ENCODE data around the gene KCNIP4. TPM values are rescaled to one million over a fixed set of nuclear protein-coding genes. Genes with fewer than 3 reads are reported as not detected.

Gene KCNIP4
- total and polyA plus RNA-seq, 2 experiments from 2014 or later, result 0.65 TPM; not detected in 1

DNA sequence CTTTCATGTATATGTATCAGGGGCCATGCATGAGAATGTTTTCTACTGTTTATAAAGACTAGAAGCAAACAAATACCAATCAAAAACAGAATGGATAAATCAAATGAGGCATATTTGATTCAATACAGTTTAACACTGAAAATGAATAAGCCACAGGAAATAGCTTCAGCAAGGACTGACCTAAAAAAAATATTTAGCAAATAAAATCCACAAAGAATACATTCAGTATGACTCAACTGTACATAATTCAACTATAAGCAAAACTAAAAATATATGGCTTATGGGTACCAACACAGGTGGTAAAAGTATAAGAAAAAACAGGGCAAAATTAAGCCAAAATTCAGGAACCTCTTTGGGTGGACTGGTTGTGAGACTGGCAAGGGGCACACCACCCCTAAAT lies 112.9 kb downstream of the KCNIP4 start:
- in situ Hi-C loops (cut with MboI), result no loop called here

DNA sequence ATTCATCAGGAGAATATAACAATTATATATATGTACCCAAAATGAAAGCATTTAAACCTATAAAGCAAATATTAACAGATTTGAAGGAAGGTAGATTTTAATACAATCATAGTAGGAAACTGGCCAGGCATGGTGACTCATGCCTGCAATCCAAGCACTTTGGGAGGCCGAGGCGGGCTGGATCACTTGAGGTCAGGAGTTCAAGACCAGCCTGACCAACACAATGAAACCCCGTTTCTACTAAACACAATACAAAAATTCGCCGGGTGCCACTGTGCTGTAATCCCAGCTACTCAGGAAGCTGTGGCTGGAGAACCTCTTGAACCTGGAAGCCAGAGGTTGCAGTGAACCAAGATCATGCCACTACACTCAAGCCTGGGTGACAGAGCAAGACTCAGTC lies 118.3 kb downstream of the KCNIP4 start:
- in situ Hi-C loops (cut with MboI), result no loop called here
- H3K9me2 ChIP-seq (ENCODE audit: insufficient read depth), result no peaks in the 10 kb centered on the region

More for the DNA sequence above, 112.9 kb downstream of the KCNIP4 start:
- Histone ChIP-seq H3K4me3 (no peak overlapping the region), H3K36me3 (ENCODE audit: low read depth) (no peaks in the 10 kb centered on the region), H3K9ac (no peak overlapping the region), H3K79me2 (ENCODE audit: insufficient read depth) (no peaks in the 10 kb centered on the region), H3K4me1 (ENCODE audit: insufficient read depth) (peaks cover 7% of the 10 kb centered on the region), H2AFZ (no peak overlapping the region), H3K27me3 (replicated peaks; ENCODE audit: insufficient read depth) (no peaks in the 10 kb centered on the region), H3K9me3 (ENCODE audit: low read depth) (no peaks in the 10 kb centered on the region), H4K20me1 (ENCODE audit: insufficient read depth) (no peaks in the 10 kb centered on the region), H3K27ac (no peak overlapping the region), H3K9me2 (ENCODE audit: insufficient read depth) (no peaks in the 10 kb centered on the region), H3K4me2 (ENCODE audit: unreplicated experiment) (no peak overlapping the region), H3F3A (ENCODE audit: insufficient read depth) (no peaks in the 10 kb centered on the region)
- TF ChIP-seq EZH2 (IDR thresholded peaks at IDR 0.05; ENCODE audit: insufficient read depth, poor library complexity, severe bottlenecking) (no peak), EZH2phosphoT487 (IDR thresholded peaks at IDR 0.05; ENCODE audit: insufficient read depth, low read depth) (no peak)
- DNase-seq, result no peak

GRCh38 chr4:21827575-21827974 lies 121.0 kb downstream of the KCNIP4 start:
- TF ChIP-seq EZH2 (IDR thresholded peaks at IDR 0.05; ENCODE audit: insufficient read depth, poor library complexity, severe bottlenecking) (no peak), EZH2phosphoT487 (IDR thresholded peaks at IDR 0.05; ENCODE audit: insufficient read depth, low read depth) (no peak)
- DNase-seq, result peak; percentile 47
- H3K9ac ChIP-seq, result 0 out of 2 replicates have a peak overlapping the region, but pooled peaks have one; percentile 2
- H4K20me1 ChIP-seq (ENCODE audit: insufficient read depth), result no peaks in the 10 kb centered on the region
- H3K27me3 ChIP-seq (replicated peaks; ENCODE audit: insufficient read depth), result no peaks in the 10 kb centered on the region
- H3K9me3 ChIP-seq (ENCODE audit: low read depth), result no peaks in the 10 kb centered on the region
- peaks cover 18% of the 10 kb centered on the region for H3K4me1 ChIP-seq (ENCODE audit: insufficient read depth)
- H3K27ac ChIP-seq, result 0 out of 2 replicates have a peak overlapping the region, but pooled peaks have one; percentile 7
- in situ Hi-C loops (cut with MboI), result no loop called here
- 58 to 62% methylated on average over 3 of the region's 3 CpGs for WGBS, 2 experiments (ENCODE audit: low coverage in 1 of 2, low lambda C conversion rate in 2 of 2, missing lambda C conversion rate in 2 of 2)
- peak overlapping the region; percentile 30; the same call in 1 of the 2 replicates for H2AFZ ChIP-seq
- no peaks in the 10 kb centered on the region for H3K9me2 ChIP-seq (ENCODE audit: insufficient read depth)
- H3K79me2 ChIP-seq (ENCODE audit: insufficient read depth), result no peaks in the 10 kb centered on the region
- H3F3A ChIP-seq (ENCODE audit: insufficient read depth), result peaks cover 11% of the 10 kb centered on the region; the same call in 1 of the 2 replicates
- peak overlapping the region; percentile 44 for H3K4me3 ChIP-seq
- H3K4me2 ChIP-seq (ENCODE audit: unreplicated experiment), result peak overlapping the region; percentile 20
- H3K36me3 ChIP-seq (ENCODE audit: low read depth), result no peaks in the 10 kb centered on the region

More for the DNA sequence above, 118.3 kb downstream of the KCNIP4 start:
- Histone ChIP-seq H3K4me3 (no peak overlapping the region), H3K4me1 (ENCODE audit: insufficient read depth) (peaks cover 18% of the 10 kb centered on the region), H3K9ac (no peak overlapping the region), H3K27ac (no peak overlapping the region), H3K4me2 (ENCODE audit: unreplicated experiment) (no peak overlapping the region), H3K9me3 (ENCODE audit: low read depth) (no peaks in the 10 kb centered on the region), H3K36me3 (ENCODE audit: low read depth) (no peaks in the 10 kb centered on the region), H4K20me1 (ENCODE audit: insufficient read depth) (no peaks in the 10 kb centered on the region), H3F3A (ENCODE audit: insufficient read depth) (peaks cover 11% of the 10 kb centered on the region; the same call in 1 of the 2 replicates), H2AFZ (no peak overlapping the region), H3K79me2 (ENCODE audit: insufficient read depth) (no peaks in the 10 kb centered on the region), H3K27me3 (replicated peaks; ENCODE audit: insufficient read depth) (no peaks in the 10 kb centered on the region)
- no peak for TF ChIP-seq EZH2 (IDR thresholded peaks at IDR 0.05; ENCODE audit: insufficient read depth, poor library complexity, severe bottlenecking)
- TF ChIP-seq EZH2phosphoT487 (IDR thresholded peaks at IDR 0.05; ENCODE audit: insufficient read depth, low read depth), result no peak
- WGBS, 2 experiments (ENCODE audit: low coverage in 1 of 2, low lambda C conversion rate in 2 of 2, missing lambda C conversion rate in 2 of 2), result 71 to 87% methylated on average over 5 of the region's 5 CpGs
- no peak for DNase-seq

- Histone ChIP-seq H3K27me3 (replicated peaks; ENCODE audit: insufficient read depth) (no peaks in the 10 kb centered on the region), H2AFZ (no peak overlapping the region), H3K9me2 (ENCODE audit: insufficient read depth) (no peaks in the 10 kb centered on the region), H3K4me3 (no peak overlapping the region), H3K4me2 (ENCODE audit: unreplicated experiment) (no peak overlapping the region), H3K79me2 (ENCODE audit: insufficient read depth) (no peaks in the 10 kb centered on the region), H3K9ac (no peak overlapping the region), H3K9me3 (ENCODE audit: low read depth) (no peaks in the 10 kb centered on the region), H3F3A (ENCODE audit: insufficient read depth) (peaks cover 11% of the 10 kb centered on the region; the same call in 1 of the 2 replicates), H3K4me1 (ENCODE audit: insufficient read depth) (peaks cover 18% of the 10 kb centered on the region), H4K20me1 (ENCODE audit: insufficient read depth) (no peaks in the 10 kb centered on the region), H3K27ac (no peak overlapping the region), H3K36me3 (ENCODE audit: low read depth) (no peaks in the 10 kb centered on the region)
- peak; percentile 14 for DNase-seq
- no peak for TF ChIP-seq EZH2phosphoT487 (IDR thresholded peaks at IDR 0.05; ENCODE audit: insufficient read depth, low read depth)
- no peak for TF ChIP-seq EZH2 (IDR thresholded peaks at IDR 0.05; ENCODE audit: insufficient read depth, poor library complexity, severe bottlenecking)
- WGBS, 2 experiments (ENCODE audit: low coverage in 1 of 2, low lambda C conversion rate in 2 of 2, missing lambda C conversion rate in 2 of 2), result 77 to 80% methylated on average over 4 of the region's 4 CpGs
- in situ Hi-C loops (cut with MboI), result no loop called here
These were observed 122.5 kb downstream of the KCNIP4 start for GRCh38 chr4:21826071-21826470.

Measured in GM23248 (cell line).